ENCODE results near the gene ST3GAL5.

The ST3GAL5 gene

DNA sequence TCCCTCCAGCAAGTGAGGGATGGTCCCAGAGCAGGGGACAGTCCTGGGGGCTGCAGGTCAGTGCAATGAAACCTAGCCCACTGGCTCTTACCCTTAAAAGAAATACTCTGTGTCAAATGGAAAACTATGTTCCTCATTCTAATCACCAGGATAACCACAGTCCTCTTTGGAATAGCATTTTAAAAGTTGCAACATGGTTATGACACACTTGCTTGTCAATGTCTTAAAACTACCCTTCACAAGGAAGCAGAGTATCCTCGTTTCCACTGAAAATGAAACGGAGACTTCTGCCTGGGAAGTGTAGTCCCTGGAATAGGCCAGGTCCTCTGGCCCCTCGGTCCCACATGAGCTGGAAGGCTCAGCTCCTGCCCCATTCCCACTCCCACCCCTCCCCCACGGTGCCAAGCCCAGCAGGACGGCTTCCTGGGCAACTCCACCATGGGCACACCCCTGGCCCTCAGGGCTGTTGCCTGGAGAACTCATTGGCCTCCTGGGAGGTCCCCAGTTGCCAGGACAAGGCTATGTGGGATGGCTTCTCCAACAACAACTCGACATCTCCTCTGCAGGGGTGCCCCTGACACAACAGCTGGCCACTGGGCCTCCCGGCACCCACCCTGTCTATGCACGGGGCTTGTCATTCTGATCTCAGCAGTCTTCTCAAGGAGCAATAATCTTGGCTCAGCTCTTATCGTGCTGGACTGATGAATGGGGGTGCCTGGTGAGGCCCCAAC lies 38.3 kb upstream of the ST3GAL5 start:
- TF ChIP-seq, protein P1, sequence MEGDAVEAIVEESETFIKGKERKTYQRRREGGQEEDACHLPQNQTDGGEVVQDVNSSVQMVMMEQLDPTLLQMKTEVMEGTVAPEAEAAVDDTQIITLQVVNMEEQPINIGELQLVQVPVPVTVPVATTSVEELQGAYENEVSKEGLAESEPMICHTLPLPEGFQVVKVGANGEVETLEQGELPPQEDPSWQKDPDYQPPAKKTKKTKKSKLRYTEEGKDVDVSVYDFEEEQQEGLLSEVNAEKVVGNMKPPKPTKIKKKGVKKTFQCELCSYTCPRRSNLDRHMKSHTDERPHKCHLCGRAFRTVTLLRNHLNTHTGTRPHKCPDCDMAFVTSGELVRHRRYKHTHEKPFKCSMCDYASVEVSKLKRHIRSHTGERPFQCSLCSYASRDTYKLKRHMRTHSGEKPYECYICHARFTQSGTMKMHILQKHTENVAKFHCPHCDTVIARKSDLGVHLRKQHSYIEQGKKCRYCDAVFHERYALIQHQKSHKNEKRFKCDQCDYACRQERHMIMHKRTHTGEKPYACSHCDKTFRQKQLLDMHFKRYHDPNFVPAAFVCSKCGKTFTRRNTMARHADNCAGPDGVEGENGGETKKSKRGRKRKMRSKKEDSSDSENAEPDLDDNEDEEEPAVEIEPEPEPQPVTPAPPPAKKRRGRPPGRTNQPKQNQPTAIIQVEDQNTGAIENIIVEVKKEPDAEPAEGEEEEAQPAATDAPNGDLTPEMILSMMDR (IDR thresholded peaks at IDR 0.05; ENCODE audit: insufficient read depth, low read length, missing control alignments) = no peak
- ChIA-PET POLR2A (no interaction called here), CTCF (interaction anchor here (1.5 kb wide), 1 partner anchor 38 kb away, joined by 6 read pairs; no protein-coding TSS in a partner anchor)
- no peak for DNase-seq (ENCODE audit: low read depth, low spot score)
- no peak overlapping the region for H3K4me3 ChIP-seq (ENCODE audit: low read depth, low read length)

DNA sequence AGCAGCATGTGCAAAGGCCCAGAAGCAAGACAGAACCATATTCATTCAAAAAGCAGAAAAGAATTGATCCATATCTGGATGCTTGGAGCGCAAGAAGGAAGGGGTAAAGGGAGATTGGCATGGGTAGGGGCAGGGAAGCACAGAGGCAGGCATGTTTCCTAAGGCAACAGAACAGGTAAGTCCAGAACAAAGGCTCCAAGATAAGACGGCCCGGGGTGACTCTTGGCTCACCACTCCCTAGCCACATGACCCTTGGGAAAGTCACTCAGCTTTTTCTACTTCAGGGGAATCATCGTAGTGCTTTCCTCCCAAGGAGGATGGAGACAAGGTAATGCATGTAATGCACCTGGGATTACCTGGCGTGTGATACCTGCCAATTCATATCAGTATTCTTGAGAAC lies 37.7 kb upstream of the ST3GAL5 start:
- TF ChIP-seq, protein P1 (IDR thresholded peaks at IDR 0.05; ENCODE audit: insufficient read depth, low read length, missing control alignments) = no peak
- H3K4me3 ChIP-seq (ENCODE audit: low read depth, low read length) = no peak overlapping the region
- POLR2A ChIA-PET = interaction anchor here (0.7 kb wide), 1 partner anchor 33 kb away, joined by 5 read pairs; no protein-coding TSS in a partner anchor
- CTCF ChIA-PET = no interaction called here
- no peak for DNase-seq (ENCODE audit: low read depth, low spot score)

- H3K4me3 ChIP-seq (ENCODE audit: low read depth, low read length) = no peak overlapping the region
- POLR2A ChIA-PET = no interaction called here
- TF ChIP-seq, protein P1 (IDR thresholded peaks at IDR 0.05; ENCODE audit: insufficient read depth, low read length, missing control alignments) = no peak
- CTCF ChIA-PET = no interaction called here
- no peak for DNase-seq (ENCODE audit: low read depth, low spot score)
Measured at GRCh38 chr2:85925216-85925671, 36.5 kb upstream of the ST3GAL5 start.

GRCh38 chr2:85924522-85924921 lies 35.7 kb upstream of the ST3GAL5 start:
- no peak overlapping the region for H3K4me3 ChIP-seq (ENCODE audit: low read depth, low read length)
- CTCF ChIA-PET = interaction anchor here (1.4 kb wide), 1 partner anchor 37 kb away, joined by 4 read pairs; no protein-coding TSS in a partner anchor
- TF ChIP-seq, protein P1 (IDR thresholded peaks at IDR 0.05; ENCODE audit: insufficient read depth, low read length, missing control alignments) = no peak
- POLR2A ChIA-PET = no interaction called here
- no peak for DNase-seq (ENCODE audit: low read depth, low spot score)

- TF ChIP-seq, protein P1 (IDR thresholded peaks at IDR 0.05; ENCODE audit: insufficient read depth, low read length, missing control alignments) = no peak
- POLR2A ChIA-PET = no interaction called here
- no peak overlapping the region for H3K4me3 ChIP-seq (ENCODE audit: low read depth, low read length)
- CTCF ChIA-PET = interaction anchor here (1.0 to 3.0 kb wide), 8 partner anchors 8 to 173 kb away, joined by 3 to 14 read pairs (median 4); partner anchors contain the start of gene ST3GAL5
- no peak for DNase-seq (ENCODE audit: low read depth, low spot score)
Measured at GRCh38 chr2:85922199-85922598, 33.4 kb upstream of the ST3GAL5 start.

DNA sequence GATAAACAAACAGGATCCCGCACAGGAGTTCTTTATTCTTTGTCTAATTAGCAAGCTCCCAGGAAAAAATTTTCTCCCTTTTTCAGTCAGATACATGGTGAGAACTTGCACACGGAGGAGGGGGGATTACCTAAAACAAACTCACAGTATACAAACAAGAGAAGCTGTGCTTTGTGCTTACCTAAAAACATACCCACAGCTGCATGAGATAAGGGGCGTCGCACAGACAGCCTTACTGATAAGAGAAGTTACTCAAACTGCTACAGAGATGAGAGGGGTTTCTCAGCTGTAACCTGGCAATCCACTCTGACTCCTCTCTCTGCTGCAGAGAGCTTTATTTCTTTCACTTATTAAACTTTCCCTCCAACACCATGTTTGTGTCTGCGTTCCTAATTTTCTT lies 32.9 kb upstream of the ST3GAL5 start:
- no peak for DNase-seq (ENCODE audit: low read depth, low spot score)
- CTCF ChIA-PET = interaction anchor here (1.0 to 3.0 kb wide), 9 partner anchors 9 to 172 kb away, joined by 3 to 14 read pairs (median 4); partner anchors contain the start of gene ST3GAL5
- no peak overlapping the region for H3K4me3 ChIP-seq (ENCODE audit: low read depth, low read length)
- POLR2A ChIA-PET = no interaction called here
- TF ChIP-seq, protein P1 (IDR thresholded peaks at IDR 0.05; ENCODE audit: insufficient read depth, low read length, missing control alignments) = no peak

All from AG04449 (cell line).